HepG2 (cell line): ENCODE results near the gene LOXL3. TPM values are rescaled to one million over a fixed set of nuclear protein-coding genes. Genes with fewer than 3 reads are reported as not detected.

ENCODE experiments used
- ATF1 ChIP-seq: IDR thresholded peaks from 2 replicates; pipeline ENCODE4 v1.6.1; 2016; ENCODE audit warnings: mild to moderate bottlenecking, control low read depth
- ATF4 ChIP-seq, 2 experiments: fragments of 450-650 bp in 1 of 2; sonication (generic) in 1 of 2; formaldehyde crosslinking; IDR thresholded peaks; 2 replicates each; pipeline versions ENCODE4 v1.5.0 to v1.8.0; 2020 to 2022; ENCODE audit warnings: mild to moderate bottlenecking in 1 of 2, missing genetic modification reagents in 1 of 2
- CC2D1A ChIP-seq: sonication (generic); formaldehyde crosslinking; IDR thresholded peaks from 2 replicates; pipeline ENCODE4 v1.8.1; 2023; ENCODE audit warnings: mild to moderate bottlenecking, missing genetic modification reagents
- E2F1 ChIP-seq: sonication (generic); formaldehyde crosslinking; IDR thresholded peaks from 2 replicates; pipeline ENCODE4 v1.5.0; 2020; ENCODE audit warnings: missing genetic modification reagents
- ELK4 ChIP-seq: sonication (generic); formaldehyde crosslinking; IDR thresholded peaks from 2 replicates; pipeline ENCODE4 v1.9.0; 2021; ENCODE audit warnings: missing genetic modification reagents, borderline replicate concordance
- HBP1 ChIP-seq: IDR thresholded peaks from 2 replicates; pipeline ENCODE4 v1.6.1; 2016; ENCODE audit warnings: low read depth, control low read depth
- HDAC1 ChIP-seq: sonication (generic); formaldehyde crosslinking; IDR thresholded peaks from 2 replicates; pipeline ENCODE4 v1.5.1; 2020; ENCODE audit warnings: mild to moderate bottlenecking, missing genetic modification reagents
- ISL2 ChIP-seq: sonication (generic); formaldehyde crosslinking; IDR thresholded peaks from 2 replicates; pipeline ENCODE4 v1.5.0; 2020; ENCODE audit warnings: missing genetic modification reagents
- MATR3 ChIP-seq: sonication (generic); formaldehyde crosslinking; IDR thresholded peaks from 2 replicates; pipeline ENCODE4 v1.4.0; 2020; ENCODE audit warnings: missing genetic modification reagents
- MIER3 ChIP-seq: IDR thresholded peaks from 2 replicates; pipeline ENCODE4 v1.6.1; 2016; ENCODE audit warnings: missing compliant biosample characterization, borderline replicate concordance
- MTA3 ChIP-seq: sonication (generic); formaldehyde crosslinking; IDR thresholded peaks from 2 replicates; pipeline ENCODE4 v1.4.0; 2020; ENCODE audit warnings: missing genetic modification reagents
- MZF1 ChIP-seq: sonication (generic); formaldehyde crosslinking; IDR thresholded peaks from 2 replicates; pipeline ENCODE4 v1.8.1; 2023; ENCODE audit warnings: mild to moderate bottlenecking, missing genetic modification reagents, borderline replicate concordance
- NFE2L1 ChIP-seq: sonication (generic); formaldehyde crosslinking; IDR thresholded peaks from 2 replicates; pipeline ENCODE4 v1.4.0; 2020; ENCODE audit warnings: missing genetic modification reagents, mild to moderate bottlenecking, borderline replicate concordance
- RCOR2 ChIP-seq: IDR thresholded peaks from 2 replicates; pipeline ENCODE4 v1.6.1; 2016; ENCODE audit warnings: missing biosample characterization, missing genetic modification reagents
- SAFB2 ChIP-seq: sonication (generic); formaldehyde crosslinking; IDR thresholded peaks from 2 replicates; pipeline ENCODE4 v1.5.1; 2020; ENCODE audit warnings: missing genetic modification reagents, low read depth, mild to moderate bottlenecking, borderline replicate concordance
- STAG1 ChIP-seq: sonication (generic); formaldehyde crosslinking; IDR thresholded peaks from 2 replicates; pipeline ENCODE4 v1.4.0; 2020; ENCODE audit warnings: missing genetic modification reagents
- XBP1 ChIP-seq: sonication (generic); formaldehyde crosslinking; IDR thresholded peaks from 2 replicates; pipeline ENCODE4 v1.5.0; 2020; ENCODE audit warnings: missing genetic modification reagents
- ZNF354B ChIP-seq: sonication (generic); formaldehyde crosslinking; IDR thresholded peaks from 2 replicates; pipeline ENCODE4 v1.8.0; 2022; ENCODE audit warnings: mild to moderate bottlenecking, missing genetic modification reagents
- ZNF563 ChIP-seq: sonication (generic); formaldehyde crosslinking; IDR thresholded peaks from 2 replicates; pipeline ENCODE4 v1.8.0; 2022; ENCODE audit warnings: mild to moderate bottlenecking, moderate library complexity, missing genetic modification reagents
- ZNF629 ChIP-seq: sonication (generic); formaldehyde crosslinking; conservative IDR thresholded peaks from 2 replicates; pipeline ENCODE4 v1.5.0; 2020; ENCODE audit warnings: missing genetic modification reagents
- ZSCAN21 ChIP-seq: sonication (generic); formaldehyde crosslinking; IDR thresholded peaks from 2 replicates; pipeline ENCODE4 v1.8.0; 2022; ENCODE audit warnings: mild to moderate bottlenecking, missing genetic modification reagents, moderate library complexity, borderline replicate concordance
- ZSCAN9 ChIP-seq: IDR thresholded peaks from 2 replicates; pipeline ENCODE4 v1.6.1; 2016; ENCODE audit warnings: borderline replicate concordance
- polyA plus RNA-seq, 8 experiments: library from polyadenylated mRNA; depleted of rRNA in 3 of 8; stranded (reverse) in 7 of 8; unstranded in 1 of 8; fragments of >200 nt; fragmentation: Illumina TruSeq in 4 of 8; extraction: Trizol in 4 of 8; gene quantifications; 2 replicates each; pipeline versions ENCODE4 v1.2.1 to v1.2.3, GENCODE V29; 2011 to 2016; ENCODE audit warnings: low read depth in 4 of 8, missing spikeins in 1 of 8, mixed read lengths in 1 of 8; ENCODE audit not compliant: insufficient read depth in 1 of 8
- total RNA-seq, 5 experiments: library from RNA; depleted of rRNA; stranded (reverse); fragments of >200 nt; fragmentation: Illumina TruSeq; extraction: Trizol; gene quantifications; 2 replicates each; pipeline ENCODE4 v1.2.3, GENCODE V29; 2016; ENCODE audit warnings: low read depth in 1 of 5
- TF ChIP-seq, protein P1 (sequence below): sonication (generic); formaldehyde crosslinking; IDR thresholded peaks from 2 replicates; pipeline ENCODE4 v1.4.0; 2020; ENCODE audit warnings: low read depth, mild to moderate bottlenecking, missing genetic modification reagents
- TF ChIP-seq, protein P2 (sequence below): IDR thresholded peaks from 2 replicates; pipeline ENCODE4 v1.6.1; 2012; ENCODE audit warnings: inconsistent platforms

LOXL3 gene
- total and polyA plus RNA-seq, 2 of the 13 experiments (the other 11 are each of a cell fraction or from before 2014, with no cell fraction given): 0.55 to 6.5 TPM

DNA sequence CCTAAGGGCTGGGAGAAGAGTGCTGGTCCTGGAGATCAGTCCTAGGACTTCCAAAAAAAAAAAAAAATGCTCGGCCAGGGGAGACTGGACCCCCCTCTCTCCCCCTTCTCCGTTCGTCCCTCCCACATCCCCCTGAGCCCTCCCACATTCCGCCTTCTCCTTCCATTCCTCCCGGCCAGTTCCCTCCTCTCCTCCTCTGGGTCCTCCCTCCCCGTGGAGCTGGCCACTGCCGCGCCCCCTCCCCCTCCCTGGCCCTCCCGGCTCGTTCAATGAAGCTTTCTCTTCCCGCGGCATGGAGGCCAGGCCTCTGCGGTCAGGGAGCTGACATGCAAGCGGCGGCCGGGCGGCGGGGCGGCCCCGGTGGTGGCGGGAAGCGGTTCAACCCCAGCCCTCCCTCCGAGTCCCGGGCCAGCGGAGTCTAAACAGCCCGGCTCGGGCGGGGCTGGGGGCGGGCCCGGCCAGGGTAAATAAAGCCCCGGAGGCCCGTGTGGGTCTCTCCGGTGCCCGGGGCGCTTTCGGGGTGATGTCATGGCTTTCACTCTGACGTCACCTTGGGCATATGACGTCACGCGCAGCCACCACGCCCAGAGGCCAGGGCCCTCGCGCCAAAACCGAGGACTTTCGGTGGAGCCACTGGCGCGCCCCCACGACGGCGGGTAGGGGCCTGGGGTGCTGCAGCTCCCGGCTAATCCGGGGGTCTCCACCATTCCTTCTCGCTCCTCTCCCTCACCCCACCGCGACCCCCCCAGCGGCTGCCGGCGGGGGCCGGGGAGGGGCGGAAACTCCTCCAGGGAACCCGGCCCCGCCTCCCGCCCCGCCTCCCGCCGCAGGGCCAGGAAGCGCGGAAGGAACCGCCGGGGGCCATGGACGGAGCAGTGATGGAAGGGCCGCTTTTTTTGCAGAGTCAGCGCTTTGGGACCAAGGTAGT is at the start of gene LOXL3, which contains the start of gene DOK1 (continued):
- TF ChIP-seq ZNF629: no peak
- TF ChIP-seq, protein P1, sequence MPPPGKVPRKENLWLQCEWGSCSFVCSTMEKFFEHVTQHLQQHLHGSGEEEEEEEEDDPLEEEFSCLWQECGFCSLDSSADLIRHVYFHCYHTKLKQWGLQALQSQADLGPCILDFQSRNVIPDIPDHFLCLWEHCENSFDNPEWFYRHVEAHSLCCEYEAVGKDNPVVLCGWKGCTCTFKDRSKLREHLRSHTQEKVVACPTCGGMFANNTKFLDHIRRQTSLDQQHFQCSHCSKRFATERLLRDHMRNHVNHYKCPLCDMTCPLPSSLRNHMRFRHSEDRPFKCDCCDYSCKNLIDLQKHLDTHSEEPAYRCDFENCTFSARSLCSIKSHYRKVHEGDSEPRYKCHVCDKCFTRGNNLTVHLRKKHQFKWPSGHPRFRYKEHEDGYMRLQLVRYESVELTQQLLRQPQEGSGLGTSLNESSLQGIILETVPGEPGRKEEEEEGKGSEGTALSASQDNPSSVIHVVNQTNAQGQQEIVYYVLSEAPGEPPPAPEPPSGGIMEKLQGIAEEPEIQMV (CRISPR knock-in tag): no peak
- peak; percentile 89 for TF ChIP-seq ATF1 (CRISPR knock-in tag)
- no peak for TF ChIP-seq STAG1 (CRISPR knock-in tag)
- TF ChIP-seq ZNF354B (CRISPR knock-in tag): peak; percentile 85; the same call in 1 of the 2 replicates
- 0 out of 2 replicates have a peak, but pooled peaks have one; percentile 35 for TF ChIP-seq ZNF563 (CRISPR knock-in tag)
- TF ChIP-seq HDAC1 (CRISPR knock-in tag): no peak
- no peak for TF ChIP-seq ZSCAN9
- TF ChIP-seq RCOR2 (CRISPR knock-in tag): no peak
- no peak for TF ChIP-seq CC2D1A
- TF ChIP-seq MTA3 (CRISPR knock-in tag): no peak
- peak; percentile 23; the same call in 1 of the 2 replicates for TF ChIP-seq HBP1
- no peak for TF ChIP-seq MZF1 (CRISPR knock-in tag)
- TF ChIP-seq, protein P2, sequence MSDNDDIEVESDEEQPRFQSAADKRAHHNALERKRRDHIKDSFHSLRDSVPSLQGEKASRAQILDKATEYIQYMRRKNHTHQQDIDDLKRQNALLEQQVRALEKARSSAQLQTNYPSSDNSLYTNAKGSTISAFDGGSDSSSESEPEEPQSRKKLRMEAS: no peak
- no peak for TF ChIP-seq SAFB2 (CRISPR knock-in tag)
- no peak for TF ChIP-seq ISL2
- no peak for TF ChIP-seq NFE2L1 (CRISPR knock-in tag)
- no peak for TF ChIP-seq ZSCAN21 (CRISPR knock-in tag)
- TF ChIP-seq ATF4 (CRISPR knock-in tag; IDR thresholded peaks at IDR 0.05): no peak
- no peak for TF ChIP-seq MIER3 (CRISPR knock-in tag)
- no peak for TF ChIP-seq MATR3 (CRISPR knock-in tag)
- no peak for TF ChIP-seq ELK4 (CRISPR knock-in tag)
- TF ChIP-seq XBP1 (CRISPR knock-in tag): no peak
- no peak for TF ChIP-seq E2F1 (CRISPR knock-in tag)
